ENCODE results near the gene TAL2.

GRCh38 chr9:105708405-105708804 lies 46.1 kb downstream of the TAL2 start:
- TF ChIP-seq POLR2A (IDR thresholded peaks at IDR 0.05) (no peak), CTCF (IDR thresholded peaks at IDR 0.05) (no peak)

All from uterus (tissue), 2 donors.